ENCODE results near the gene EIF4E2. TPM values are rescaled to one million over a fixed set of nuclear protein-coding genes. Genes with fewer than 3 reads are reported as not detected.
A peak's percentile ranks its signal among the peaks of the same experiment; 100 is the strongest.

EIF4E2 gene
- total and polyA plus RNA-seq, 2 of the 13 experiments (the other 11 are each of a cell fraction or from before 2014, with no cell fraction given), result 25.0 to 101 TPM

DNA sequence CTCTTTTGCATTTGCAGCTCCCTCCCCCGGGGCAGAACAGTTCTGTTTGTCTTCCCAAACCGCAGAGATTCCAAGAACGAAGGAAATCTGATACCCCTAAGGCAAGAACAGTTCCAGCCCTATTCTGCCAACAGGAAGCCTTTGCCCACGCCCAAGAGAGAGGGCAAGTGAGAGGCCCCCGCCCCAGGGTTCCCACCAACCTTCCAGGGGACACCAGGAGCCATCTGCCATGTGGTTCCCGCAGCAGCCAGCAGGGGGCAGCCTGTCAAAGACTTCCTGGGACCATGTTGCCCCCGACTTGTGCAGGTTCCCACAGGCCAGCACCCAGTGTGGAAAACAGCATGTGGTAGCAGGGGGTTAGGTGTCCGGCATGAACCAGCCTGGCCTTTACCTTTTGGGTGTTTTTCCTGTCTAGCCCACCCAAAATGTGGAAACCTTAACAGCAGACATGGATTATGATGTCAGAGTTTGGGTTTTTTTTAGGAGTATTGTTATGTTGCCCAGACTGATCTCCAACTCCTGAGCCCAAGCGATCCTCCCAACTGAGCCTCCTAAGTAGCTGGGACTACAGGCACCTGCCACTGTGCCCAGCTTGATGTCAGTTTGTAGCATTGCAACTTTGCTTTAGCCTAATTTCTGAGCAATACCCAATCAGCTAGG is 61.2 kb downstream of the EIF4E2 start (continued):
- TF ChIP-seq ZNF687 (CRISPR knock-in tag; IDR thresholded peaks at IDR 0.05) (peak; percentile 42), ZMYM4 (CRISPR knock-in tag; IDR thresholded peaks at IDR 0.05) (peak; percentile 58; the same call in 1 of the 2 replicates), HMG20B (CRISPR knock-in tag; conservative IDR thresholded peaks at IDR 0.05) (0 out of 2 replicates have a peak, but pooled peaks have one; percentile 21), ZNF124 (CRISPR knock-in tag; IDR thresholded peaks at IDR 0.05) (0 out of 2 replicates have a peak, but pooled peaks have one; percentile 38), THAP11 (CRISPR knock-in tag; IDR thresholded peaks at IDR 0.05) (0 out of 2 replicates have a peak, but pooled peaks have one; percentile 30), ZMYM3 (CRISPR knock-in tag; IDR thresholded peaks at IDR 0.05) (peak; percentile 33; the same call in 1 of the 2 replicates), ZNF460 (CRISPR knock-in tag; IDR thresholded peaks at IDR 0.05; ENCODE audit: borderline replicate concordance) (no peak), ZBTB34 (CRISPR knock-in tag; IDR thresholded peaks at IDR 0.05) (no peak), SYNCRIP (IDR thresholded peaks at IDR 0.05; ENCODE audit: insufficient read depth, low read depth, low read length) (no peak), MTF2 (CRISPR knock-in tag; IDR thresholded peaks at IDR 0.05; ENCODE audit: borderline replicate concordance) (0 out of 2 replicates have a peak, but pooled peaks have one; percentile 45), KLF13 (CRISPR knock-in tag; IDR thresholded peaks at IDR 0.05) (0 out of 2 replicates have a peak, but pooled peaks have one; percentile 60), HDAC6 (IDR thresholded peaks at IDR 0.05; ENCODE audit: low read depth, low read length) (no peak), LCORL (IDR thresholded peaks at IDR 0.05) (no peak), LCORL (CRISPR knock-in tag; IDR thresholded peaks at IDR 0.05) (0 out of 2 replicates have a peak, but pooled peaks have one; percentile 36), SALL1 (CRISPR knock-in tag; IDR thresholded peaks at IDR 0.05) (peak; percentile 48; the same call in 1 of the 2 replicates)
- TF ChIP-seq, protein P1, sequence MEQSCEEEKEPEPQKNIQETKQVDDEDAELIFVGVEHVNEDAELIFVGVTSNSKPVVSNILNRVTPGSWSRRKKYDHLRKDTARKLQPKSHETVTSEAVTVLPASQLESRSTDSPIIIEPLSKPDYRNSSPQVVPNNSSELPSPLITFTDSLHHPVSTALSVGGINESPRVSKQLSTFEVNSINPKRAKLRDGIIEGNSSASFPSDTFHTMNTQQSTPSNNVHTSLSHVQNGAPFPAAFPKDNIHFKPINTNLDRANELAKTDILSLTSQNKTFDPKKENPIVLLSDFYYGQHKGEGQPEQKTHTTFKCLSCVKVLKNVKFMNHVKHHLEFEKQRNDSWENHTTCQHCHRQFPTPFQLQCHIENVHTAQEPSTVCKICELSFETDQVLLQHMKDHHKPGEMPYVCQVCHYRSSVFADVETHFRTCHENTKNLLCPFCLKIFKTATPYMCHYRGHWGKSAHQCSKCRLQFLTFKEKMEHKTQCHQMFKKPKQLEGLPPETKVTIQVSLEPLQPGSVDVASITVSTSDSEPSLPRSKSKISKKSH (CRISPR knock-in tag; IDR thresholded peaks at IDR 0.05; ENCODE audit: borderline replicate concordance), result 0 out of 2 replicates have a peak, but pooled peaks have one; percentile 40
- TF ChIP-seq, protein P2, sequence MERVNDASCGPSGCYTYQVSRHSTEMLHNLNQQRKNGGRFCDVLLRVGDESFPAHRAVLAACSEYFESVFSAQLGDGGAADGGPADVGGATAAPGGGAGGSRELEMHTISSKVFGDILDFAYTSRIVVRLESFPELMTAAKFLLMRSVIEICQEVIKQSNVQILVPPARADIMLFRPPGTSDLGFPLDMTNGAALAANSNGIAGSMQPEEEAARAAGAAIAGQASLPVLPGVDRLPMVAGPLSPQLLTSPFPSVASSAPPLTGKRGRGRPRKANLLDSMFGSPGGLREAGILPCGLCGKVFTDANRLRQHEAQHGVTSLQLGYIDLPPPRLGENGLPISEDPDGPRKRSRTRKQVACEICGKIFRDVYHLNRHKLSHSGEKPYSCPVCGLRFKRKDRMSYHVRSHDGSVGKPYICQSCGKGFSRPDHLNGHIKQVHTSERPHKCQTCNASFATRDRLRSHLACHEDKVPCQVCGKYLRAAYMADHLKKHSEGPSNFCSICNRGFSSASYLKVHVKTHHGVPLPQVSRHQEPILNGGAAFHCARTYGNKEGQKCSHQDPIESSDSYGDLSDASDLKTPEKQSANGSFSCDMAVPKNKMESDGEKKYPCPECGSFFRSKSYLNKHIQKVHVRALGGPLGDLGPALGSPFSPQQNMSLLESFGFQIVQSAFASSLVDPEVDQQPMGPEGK (CRISPR knock-in tag; IDR thresholded peaks at IDR 0.05), result peak; percentile 70
- TF ChIP-seq, protein P3, sequence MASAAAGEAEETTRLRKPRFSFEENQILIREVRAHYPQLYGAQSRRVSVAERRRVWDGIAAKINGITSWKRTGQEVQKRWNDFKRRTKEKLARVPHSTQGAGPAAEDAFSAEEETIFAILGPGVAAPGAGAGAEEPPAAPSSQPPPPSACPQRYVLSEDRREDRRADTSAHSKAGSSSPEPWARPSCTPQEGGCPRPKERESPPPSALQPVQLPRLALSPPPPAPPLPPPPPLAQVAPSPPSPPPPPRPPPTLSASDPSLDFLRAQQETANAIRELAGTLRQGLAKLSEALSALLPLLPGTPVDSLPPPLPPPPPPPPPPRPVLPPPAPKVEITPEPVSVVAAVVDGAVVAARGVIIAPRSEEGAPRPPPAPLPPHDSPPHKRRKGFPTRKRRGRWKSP (CRISPR knock-in tag; IDR thresholded peaks at IDR 0.05), result no peak

Data from HepG2 (cell line).